Erythroblast (primary cell): ENCODE results near the gene NRIP1.
"Not testable (repeated sequence)": the region's sequence is repeated elsewhere in the genome, so short reads cannot be mapped to it uniquely, and the experiment has no call there.

Experiments
- DNase-seq, 2 experiments: peaks; one replicate each; lab custom pipeline; 2025; lab: John Stamatoyannopoulos, UW
- GATA1 ChIP-seq: IDR thresholded peaks from 2 replicates; pipeline ENCODE4 v1.6.1; 2011; ENCODE audit warnings: low read depth, mild to moderate bottlenecking, control low read depth, low read length, moderate library complexity
- POLR2A ChIP-seq: IDR thresholded peaks from 2 replicates; pipeline ENCODE4 v1.6.1; 2011; ENCODE audit warnings: mild to moderate bottlenecking, low read length

The NRIP1 gene

GRCh38 chr21:14952916-14953315, 111.9 kb downstream of the NRIP1 start:
- no peak for DNase-seq
- TF ChIP-seq GATA1 (no peak), POLR2A (no peak)

- no peak for DNase-seq
- TF ChIP-seq GATA1, result no peak
- no peak for TF ChIP-seq POLR2A
Measured at GRCh38 chr21:14949603-14950002, 115.2 kb downstream of the NRIP1 start.

DNA sequence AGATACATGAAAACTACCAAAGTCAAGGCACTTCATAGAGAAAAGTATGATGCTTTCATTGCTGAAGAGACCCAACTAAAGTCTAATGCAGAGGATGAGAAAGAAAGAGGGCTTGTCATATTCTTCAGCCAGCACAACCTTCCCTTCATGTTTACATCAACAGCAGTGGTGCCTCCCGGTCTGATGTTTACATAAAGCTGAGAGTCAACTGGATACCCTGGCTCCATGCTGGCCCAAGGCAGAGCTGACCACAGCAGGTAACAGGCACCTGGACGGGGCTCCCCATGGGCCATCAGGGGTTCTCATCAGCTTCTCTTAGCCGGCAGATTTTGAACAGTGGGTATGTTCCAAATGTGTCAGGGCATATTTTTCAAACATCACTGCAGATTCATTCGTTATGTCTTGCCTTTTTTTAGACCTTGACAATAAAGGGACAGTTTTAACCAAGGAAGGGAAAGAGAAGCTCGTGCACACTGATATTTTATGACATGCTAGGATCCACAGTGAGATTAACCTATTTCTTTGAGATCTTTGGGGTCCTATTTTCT, 117.1 kb downstream of the NRIP1 start:
- DNase-seq, result no peak
- TF ChIP-seq POLR2A (no peak), GATA1 (no peak)

DNA sequence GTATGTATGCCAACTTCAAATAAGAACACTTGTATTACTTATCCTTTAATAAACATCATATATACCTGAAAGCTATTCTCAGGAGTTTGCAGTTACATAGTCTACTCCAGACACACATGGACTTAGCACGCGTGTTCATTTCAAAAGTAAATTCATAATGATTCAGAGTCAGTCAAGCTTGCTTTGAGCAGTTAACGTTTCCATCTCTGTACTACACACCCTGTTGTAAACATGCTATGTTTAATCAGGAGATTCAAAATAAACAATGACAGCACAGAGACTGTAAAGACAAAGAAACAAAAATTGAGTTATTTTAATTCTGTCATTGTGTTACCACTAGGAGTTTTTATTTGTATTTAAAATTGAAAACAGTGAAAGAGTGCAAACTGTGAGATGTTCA, 119.6 kb downstream of the NRIP1 start:
- no peak for DNase-seq
- TF ChIP-seq POLR2A (no peak), GATA1 (no peak)

GRCh38 chr21:14943616-14944015, 121.2 kb downstream of the NRIP1 start:
- DNase-seq, result no peak
- no peak for TF ChIP-seq POLR2A
- TF ChIP-seq GATA1, result no peak

DNA sequence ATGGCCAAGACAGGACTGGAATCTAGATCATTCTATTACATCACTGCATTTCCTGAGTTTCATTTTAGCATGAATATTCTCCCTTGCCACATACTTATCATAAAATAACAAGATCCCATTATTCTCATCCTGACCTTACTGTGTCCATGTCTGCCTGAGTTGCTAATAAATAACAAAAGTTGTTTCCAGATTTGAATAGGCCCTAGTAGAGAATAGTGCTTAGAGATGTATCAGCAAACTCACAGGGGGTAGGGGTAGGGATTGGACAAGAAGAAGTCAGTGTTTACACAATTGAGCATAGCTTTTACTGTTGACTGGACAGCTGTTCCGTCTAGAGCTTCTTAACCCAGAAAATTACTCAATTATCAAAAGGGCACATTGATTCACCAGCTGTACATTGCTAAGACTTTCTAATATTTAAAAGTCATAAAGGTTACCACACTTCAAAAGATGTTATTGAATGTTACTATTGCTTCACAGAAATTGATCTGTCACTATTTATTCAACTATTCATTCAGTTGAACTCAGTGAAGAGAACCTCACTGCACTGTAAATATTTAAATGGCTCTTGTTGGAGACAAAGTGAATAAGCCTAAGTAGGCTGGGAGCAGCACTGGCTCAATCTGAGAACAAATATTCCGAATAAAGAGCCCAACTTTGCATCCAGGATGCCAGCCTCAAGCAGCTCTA, 121.9 kb downstream of the NRIP1 start:
- TF ChIP-seq GATA1, result no peak
- TF ChIP-seq POLR2A, result no peak
- no peak for DNase-seq

- DNase-seq, result not testable (repeated sequence)
Measured at GRCh38 chr21:14927324-14927723, 137.5 kb downstream of the NRIP1 start.

GRCh38 chr21:14926186-14926585, 138.6 kb downstream of the NRIP1 start:
- DNase-seq, result no peak
- TF ChIP-seq POLR2A (no peak), GATA1 (no peak)

GRCh38 chr21:14923468-14923867, 141.3 kb downstream of the NRIP1 start:
- TF ChIP-seq GATA1 (no peak), POLR2A (no peak)
- no peak for DNase-seq

GRCh38 chr21:14922980-14923379, 141.8 kb downstream of the NRIP1 start:
- TF ChIP-seq POLR2A (no peak), GATA1 (no peak)
- DNase-seq, result no peak

- DNase-seq, result no peak
- TF ChIP-seq POLR2A, result no peak
- TF ChIP-seq GATA1, result no peak
Measured at GRCh38 chr21:14918527-14918926, 146.3 kb downstream of the NRIP1 start.

DNA sequence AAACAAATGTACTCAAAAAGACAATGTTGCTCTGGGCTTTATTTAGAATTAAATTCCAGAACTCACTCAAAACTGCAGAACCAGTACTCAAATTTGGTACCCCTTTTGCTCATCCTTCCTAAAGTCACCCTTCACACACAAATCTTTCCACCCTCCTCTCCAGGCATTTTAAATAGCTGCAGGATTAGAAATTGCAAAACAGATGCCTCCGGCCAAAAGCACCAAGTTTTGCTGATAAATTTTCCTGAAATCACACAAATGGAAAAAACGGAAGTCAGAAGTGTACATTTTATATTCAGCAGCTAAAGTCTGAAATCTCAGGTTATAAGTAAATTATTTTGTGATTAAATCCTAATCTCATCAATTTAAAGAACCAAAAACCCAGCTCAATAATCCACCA, 147.0 kb downstream of the NRIP1 start:
- DNase-seq, result no peak
- TF ChIP-seq GATA1 (no peak), POLR2A (no peak)

DNA sequence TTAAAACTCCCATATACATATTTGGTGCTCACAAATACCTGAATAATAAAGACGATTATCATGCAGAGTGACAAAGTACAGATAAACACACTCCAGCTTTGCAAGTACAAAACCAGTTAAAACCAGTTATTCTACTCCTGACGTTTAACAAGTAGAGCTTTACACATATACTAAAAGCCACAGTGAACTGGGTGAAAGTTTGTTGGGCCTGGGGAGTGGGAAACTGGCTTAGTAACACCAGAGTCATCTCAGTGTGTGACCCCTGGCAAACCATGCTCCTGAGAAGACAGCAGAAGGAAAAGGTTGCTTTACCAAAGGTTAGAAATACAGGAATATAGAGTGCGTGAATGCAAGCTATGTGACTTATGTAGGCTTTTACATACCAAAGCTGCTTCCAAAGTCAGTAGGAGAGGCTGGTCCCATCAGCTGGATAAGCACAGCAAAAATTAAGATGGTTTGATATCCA, 148.1 kb downstream of the NRIP1 start:
- no peak for DNase-seq
- TF ChIP-seq GATA1, result no peak
- TF ChIP-seq POLR2A, result no peak

DNA sequence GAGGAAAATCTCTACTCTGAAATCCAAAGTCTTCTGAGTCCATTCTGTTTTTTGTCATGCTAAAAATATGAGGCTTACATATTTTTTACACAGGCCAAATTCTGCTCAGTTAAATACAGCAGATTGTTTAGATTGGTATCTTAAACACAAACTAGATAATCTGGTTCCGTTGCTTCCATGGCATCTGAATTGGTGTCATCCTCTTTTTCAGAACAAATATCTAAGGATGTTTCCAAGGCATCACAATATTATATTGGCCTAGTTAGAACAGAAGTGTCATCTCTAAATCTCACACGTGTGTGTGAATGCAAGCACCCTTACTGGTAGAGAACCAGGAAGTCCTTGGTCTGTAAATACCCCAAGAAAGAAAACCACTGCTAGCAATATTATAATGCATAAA, 151.2 kb downstream of the NRIP1 start:
- no peak for TF ChIP-seq POLR2A
- TF ChIP-seq GATA1, result no peak

DNA sequence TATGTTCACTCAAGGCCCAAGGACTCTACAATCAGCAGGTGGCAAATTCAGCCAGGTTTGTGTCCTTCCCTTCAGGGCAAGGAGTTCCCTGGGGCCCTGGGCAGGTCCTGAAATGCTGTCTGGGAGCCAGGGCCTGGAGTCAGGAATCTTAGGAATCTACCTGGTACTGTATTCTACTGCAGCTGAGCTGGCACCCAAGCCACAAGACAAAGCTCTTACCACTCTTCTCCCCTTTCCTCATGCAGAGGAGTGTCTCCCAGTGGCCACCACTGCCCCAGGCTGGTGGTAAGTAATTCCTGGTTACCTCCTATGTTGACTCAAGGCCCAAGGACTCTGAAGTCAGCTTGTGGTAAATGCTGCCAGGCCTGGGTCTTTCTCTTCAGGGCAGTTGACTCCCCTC, 153.4 kb downstream of the NRIP1 start:
- no peak for TF ChIP-seq POLR2A
- TF ChIP-seq GATA1, result no peak
- DNase-seq, result no peak

More for the DNA sequence above, 151.2 kb downstream of the NRIP1 start:
- no peak for DNase-seq
